Progenitor cell of endocrine pancreas (in vitro differentiated cells): Measurements from ENCODE around the gene CCR1. TPM values are rescaled to one million over a fixed set of nuclear protein-coding genes. Genes with fewer than 3 reads are reported as not detected.

ENCODE experiments used
- DNase-seq: peaks from one replicate; pipeline ENCODE4 v3.0.0; 2021; ENCODE audit warnings: low spot score; ENCODE audit not compliant: unreplicated experiment
- H3K27ac Mint-ChIP-seq: 2 replicates; pipeline ENCODE4 v1.8.0; 2021; ENCODE audit warnings: mild to moderate bottlenecking, moderate library complexity, mixed read lengths
- H3K27me3 Mint-ChIP-seq: 2 replicates; pipeline ENCODE4 v1.8.0; 2021; ENCODE audit warnings: mixed read lengths
- H3K36me3 Mint-ChIP-seq: 2 replicates; pipeline ENCODE4 v1.8.0; 2022; ENCODE audit warnings: mixed read lengths; ENCODE audit not compliant: insufficient read depth
- H3K4me1 Mint-ChIP-seq: 2 replicates; pipeline ENCODE4 v1.8.0; 2021; ENCODE audit warnings: low read depth, mixed read lengths
- H3K4me3 Mint-ChIP-seq: 2 replicates; pipeline ENCODE4 v1.8.0; 2021; ENCODE audit warnings: low read depth, mild to moderate bottlenecking, moderate library complexity, mixed read lengths
- H3K9me3 Mint-ChIP-seq: 2 replicates; pipeline ENCODE4 v1.8.0; 2021; ENCODE audit warnings: low read depth, mixed read lengths
- total RNA-seq: library from RNA; stranded (reverse); gene quantifications from 2 replicates; pipeline ENCODE4 v1.2.1, GENCODE V29; 2021
- TF ChIP-seq, protein P1 (sequence below): fragments of 200-600 bp; sonication (generic); IDR thresholded peaks from one replicate; pipeline ENCODE4 v1.5.0; 2021; ENCODE audit warnings: antibody characterized with exemption, mild to moderate bottlenecking; ENCODE audit not compliant: unreplicated experiment

CCR1 gene
- total RNA-seq, 1 donor from 2014 or later = 0.14 TPM

- Mint-ChIP-seq H3K27me3 (peaks cover 7% of the 10 kb centered on the region), H3K36me3 (no peaks in the 10 kb centered on the region), H3K4me3 (no peak overlapping the region), H3K9me3 (no peaks in the 10 kb centered on the region), H3K4me1 (no peaks in the 10 kb centered on the region), H3K27ac (no peak overlapping the region)
- no peak for DNase-seq
- TF ChIP-seq, protein P1, sequence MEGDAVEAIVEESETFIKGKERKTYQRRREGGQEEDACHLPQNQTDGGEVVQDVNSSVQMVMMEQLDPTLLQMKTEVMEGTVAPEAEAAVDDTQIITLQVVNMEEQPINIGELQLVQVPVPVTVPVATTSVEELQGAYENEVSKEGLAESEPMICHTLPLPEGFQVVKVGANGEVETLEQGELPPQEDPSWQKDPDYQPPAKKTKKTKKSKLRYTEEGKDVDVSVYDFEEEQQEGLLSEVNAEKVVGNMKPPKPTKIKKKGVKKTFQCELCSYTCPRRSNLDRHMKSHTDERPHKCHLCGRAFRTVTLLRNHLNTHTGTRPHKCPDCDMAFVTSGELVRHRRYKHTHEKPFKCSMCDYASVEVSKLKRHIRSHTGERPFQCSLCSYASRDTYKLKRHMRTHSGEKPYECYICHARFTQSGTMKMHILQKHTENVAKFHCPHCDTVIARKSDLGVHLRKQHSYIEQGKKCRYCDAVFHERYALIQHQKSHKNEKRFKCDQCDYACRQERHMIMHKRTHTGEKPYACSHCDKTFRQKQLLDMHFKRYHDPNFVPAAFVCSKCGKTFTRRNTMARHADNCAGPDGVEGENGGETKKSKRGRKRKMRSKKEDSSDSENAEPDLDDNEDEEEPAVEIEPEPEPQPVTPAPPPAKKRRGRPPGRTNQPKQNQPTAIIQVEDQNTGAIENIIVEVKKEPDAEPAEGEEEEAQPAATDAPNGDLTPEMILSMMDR = no peak
These were observed 31.8 kb upstream of the CCR1 start for GRCh38 chr3:46239952-46240351.

DNA sequence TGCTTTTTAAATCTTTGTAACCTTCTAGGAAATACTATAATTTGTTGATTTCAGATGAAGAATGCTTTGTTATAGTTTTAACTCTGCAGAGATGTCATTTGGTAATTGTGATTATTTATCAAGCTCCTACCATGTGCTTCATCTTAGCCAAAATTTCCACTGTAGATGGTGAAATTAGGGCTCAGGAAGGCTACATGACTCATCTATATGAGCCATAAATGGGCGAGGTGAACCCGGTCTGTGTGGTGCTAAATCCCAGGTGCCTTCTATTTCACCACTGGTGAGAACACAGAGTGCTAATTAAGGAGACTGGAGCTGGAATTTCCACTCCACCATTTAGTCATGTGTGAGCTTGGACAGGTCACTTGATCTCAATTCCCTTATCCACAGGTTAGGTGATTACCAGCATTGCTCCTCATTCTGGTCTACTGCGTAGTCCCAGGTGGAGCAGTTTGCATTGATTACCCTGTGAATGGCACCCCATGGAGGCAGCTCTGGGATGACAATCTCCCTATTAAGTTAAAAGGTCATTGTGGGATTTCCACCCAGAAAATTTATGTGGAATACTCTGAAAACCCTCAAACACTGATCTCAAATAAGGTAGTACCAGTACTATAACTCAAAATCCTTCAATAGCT lies 31.3 kb upstream of the CCR1 start:
- DNase-seq = no peak
- Mint-ChIP-seq H3K4me1 (no peaks in the 10 kb centered on the region), H3K36me3 (no peaks in the 10 kb centered on the region)

DNA sequence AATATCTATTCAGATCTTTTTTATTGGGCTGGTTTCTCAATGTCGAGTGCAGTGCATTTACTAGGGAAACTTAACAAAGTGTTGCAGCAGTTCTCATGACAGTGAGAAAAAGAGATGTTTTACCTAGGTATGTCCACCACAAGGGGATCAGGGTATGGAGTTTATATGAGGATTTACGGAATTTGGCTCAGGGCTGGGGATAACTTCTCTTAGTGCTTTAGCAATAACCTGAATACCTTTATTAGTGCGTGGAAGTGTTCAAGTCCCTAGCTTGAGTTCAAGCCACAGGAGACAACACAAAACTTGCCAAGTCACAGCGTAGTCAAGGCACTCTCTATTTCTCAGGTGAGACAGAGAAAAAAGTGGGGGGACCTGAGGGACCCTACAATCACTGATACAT lies 30.3 kb upstream of the CCR1 start:
- Mint-ChIP-seq H3K9me3 (no peaks in the 10 kb centered on the region), H3K27ac (no peak overlapping the region), H3K4me1 (no peaks in the 10 kb centered on the region), H3K27me3 (peaks cover 7% of the 10 kb centered on the region), H3K4me3 (no peak overlapping the region), H3K36me3 (no peaks in the 10 kb centered on the region)
- no peak for DNase-seq
- TF ChIP-seq, protein P1 = no peak

More for the DNA sequence above, 31.3 kb upstream of the CCR1 start:
- Mint-ChIP-seq H3K9me3 (no peaks in the 10 kb centered on the region), H3K27ac (no peak overlapping the region), H3K27me3 (peaks cover 7% of the 10 kb centered on the region), H3K4me3 (no peak overlapping the region)
- TF ChIP-seq, protein P1 = no peak

- Mint-ChIP-seq H3K4me3 (no peak overlapping the region), H3K36me3 (no peaks in the 10 kb centered on the region), H3K4me1 (no peaks in the 10 kb centered on the region), H3K27me3 (peaks cover 7% of the 10 kb centered on the region), H3K27ac (no peak overlapping the region), H3K9me3 (no peaks in the 10 kb centered on the region)
- no peak for DNase-seq
- TF ChIP-seq, protein P1 = no peak
These were observed 28.4 kb upstream of the CCR1 start for GRCh38 chr3:46236294-46237054.

- H3K27me3 Mint-ChIP-seq = peaks cover 7% of the 10 kb centered on the region
These were observed 27.3 kb upstream of the CCR1 start for GRCh38 chr3:46235425-46235824.

More at GRCh38 chr3:46235425-46235824, 27.3 kb upstream of the CCR1 start:
- H3K9me3 Mint-ChIP-seq = no peaks in the 10 kb centered on the region
- no peaks in the 10 kb centered on the region for H3K36me3 Mint-ChIP-seq
- H3K4me1 Mint-ChIP-seq = no peaks in the 10 kb centered on the region
- no peak for DNase-seq
- no peak overlapping the region for H3K4me3 Mint-ChIP-seq
- TF ChIP-seq, protein P1 = no peak
- H3K27ac Mint-ChIP-seq = no peak overlapping the region
